GM18502 (cell line): ENCODE results near the gene TNFAIP8L3.
"Not testable (repeated sequence)": the region's sequence is repeated elsewhere in the genome, so short reads cannot be mapped to it uniquely, and the experiment has no call there.

ENCODE experiments used
- ATAC-seq: cut with Tn5 transposase; IDR thresholded peaks from one replicate; pipeline ENCODE4 v1.9.1; 2021; ENCODE audit warnings: mild to moderate bottlenecking; ENCODE audit not compliant: unreplicated experiment, poor library complexity

TNFAIP8L3 gene

GRCh38 chr15:51094606-51095569 lies at the start of gene TNFAIP8L3:
Gene TNFAIP8L3, minus strand, starts transcription at chr15:51094906. Its CDS starts 311 bp downstream, at chr15:51094595.
- ATAC-seq, result no peak

- ATAC-seq, result no peak
These were observed 49.4 kb upstream of the TNFAIP8L3 start for GRCh38 chr15:51144021-51144532.

GRCh38 chr15:51140347-51140746 lies 45.6 kb upstream of the TNFAIP8L3 start:
- ATAC-seq, result not testable (repeated sequence)

- no peak for ATAC-seq
These were observed 44.4 kb upstream of the TNFAIP8L3 start for GRCh38 chr15:51139091-51139490.

- no peak for ATAC-seq
These were observed 43.2 kb upstream of the TNFAIP8L3 start for GRCh38 chr15:51137880-51138430.

GRCh38 chr15:51137024-51137423 lies 42.3 kb upstream of the TNFAIP8L3 start:
- ATAC-seq, result no peak

- ATAC-seq, result no peak
These were observed 40.6 kb upstream of the TNFAIP8L3 start for GRCh38 chr15:51135276-51135675.

- no peak for ATAC-seq
These were observed 39.9 kb upstream of the TNFAIP8L3 start for GRCh38 chr15:51134416-51135199.

- no peak for ATAC-seq
These were observed 38.5 kb upstream of the TNFAIP8L3 start for GRCh38 chr15:51133140-51133765.

GRCh38 chr15:51132384-51133139 lies 37.9 kb upstream of the TNFAIP8L3 start:
- no peak for ATAC-seq

GRCh38 chr15:51131596-51132290 lies 37.0 kb upstream of the TNFAIP8L3 start:
- no peak for ATAC-seq

GRCh38 chr15:51130344-51130743 lies 35.6 kb upstream of the TNFAIP8L3 start:
- no peak for ATAC-seq

GRCh38 chr15:51129535-51130188 lies 35.0 kb upstream of the TNFAIP8L3 start:
- ATAC-seq, result no peak

- no peak for ATAC-seq
These were observed 34.0 kb upstream of the TNFAIP8L3 start for GRCh38 chr15:51128701-51129100.

- no peak for ATAC-seq
These were observed 32.1 kb upstream of the TNFAIP8L3 start for GRCh38 chr15:51126842-51127241.

GRCh38 chr15:51123002-51123401 lies 28.3 kb upstream of the TNFAIP8L3 start:
- ATAC-seq, result not testable (repeated sequence)

- no peak for ATAC-seq
These were observed 27.0 kb upstream of the TNFAIP8L3 start for GRCh38 chr15:51121631-51122225.

- ATAC-seq, result no peak
These were observed 26.4 kb upstream of the TNFAIP8L3 start for GRCh38 chr15:51121118-51121517.
